K562 (cell line): ENCODE measurements around the gene SUB1. TPM values are rescaled to one million over a fixed set of nuclear protein-coding genes. Genes with fewer than 3 reads are reported as not detected.

Experiments used
- CREBBP ChIP-seq: IDR thresholded peaks from one replicate; pipeline ENCODE4 v1.6.1; 2012; ENCODE audit warnings: low read depth, mild to moderate bottlenecking, control low read depth, inconsistent platforms, low read length
- DPF2 ChIP-seq: fragments of 450-650 bp; IDR thresholded peaks from 2 replicates; pipeline ENCODE4 v1.6.1; 2016
- ETS1 ChIP-seq: conservative IDR thresholded peaks from 2 replicates; pipeline ENCODE4 v1.6.1; 2011; ENCODE audit warnings: low read depth, mild to moderate bottlenecking, low read length; ENCODE audit not compliant: control insufficient read depth
- KHSRP ChIP-seq: fragments of 450-650 bp; IDR thresholded peaks from 2 replicates; pipeline ENCODE4 v1.6.1; 2017
- MAFF ChIP-seq: IDR thresholded peaks from 2 replicates; pipeline ENCODE4 v1.6.1; 2012; ENCODE audit warnings: low read length, improper control_type of control experiment
- PHF21A ChIP-seq: fragments of 450-650 bp; IDR thresholded peaks from 2 replicates; pipeline ENCODE4 v1.6.1; 2017; ENCODE audit warnings: low read depth, borderline replicate concordance
- TCF3 ChIP-seq: sonication (generic); formaldehyde crosslinking; IDR thresholded peaks from 2 replicates; pipeline ENCODE4 v1.4.0; 2020; ENCODE audit warnings: mild to moderate bottlenecking, missing genetic modification reagents
- TRIM28 ChIP-seq: fragments of 450-650 bp; IDR thresholded peaks from 2 replicates; pipeline ENCODE4 v1.6.1; 2017
- USF1 ChIP-seq: sonication (generic); formaldehyde crosslinking; IDR thresholded peaks from 2 replicates; pipeline ENCODE4 v1.9.0; 2022; ENCODE audit warnings: mild to moderate bottlenecking, missing genetic modification reagents
- VEZF1 ChIP-seq: fragments of 200-800 bp; sonication (Bioruptor generic); IDR thresholded peaks from 2 replicates; pipeline ENCODE4 v1.6.1; 2017; ENCODE audit warnings: missing genetic modification characterization, missing compliant biosample characterization
- ZNF311 ChIP-seq: fragments of 250-450 bp; sonication (Bioruptor Pico); IDR thresholded peaks from 2 replicates; pipeline ENCODE4 v1.4.0; 2020; ENCODE audit warnings: mild to moderate bottlenecking, moderate library complexity
- ZNF592 ChIP-seq: fragments of 450-650 bp; IDR thresholded peaks from 2 replicates; pipeline ENCODE4 v1.6.1; 2017; ENCODE audit warnings: antibody characterized with exemption, mild to moderate bottlenecking
- ZNF644 ChIP-seq: fragments of 200-800 bp; sonication (Bioruptor generic); IDR thresholded peaks from 2 replicates; pipeline ENCODE4 v1.6.1; 2016; ENCODE audit warnings: low read depth, missing genetic modification characterization, missing compliant biosample characterization
- ZSCAN32 ChIP-seq: fragments of 450-650 bp; formaldehyde crosslinking; IDR thresholded peaks from 2 replicates; pipeline ENCODE4 v1.4.0; 2020; ENCODE audit warnings: mild to moderate bottlenecking, moderate library complexity
- polyA plus RNA-seq, 8 experiments: library from polyadenylated mRNA; depleted of rRNA in 4 of 8; stranded (reverse) in 5 of 8; unstranded in 3 of 8; fragments of >200 nt; fragmentation: Nextera tagmentation in 2 of 8; fragmentation: Illumina TruSeq in 1 of 8; extraction: Ambion mirVana in 2 of 8; extraction: Trizol in 1 of 8; gene quantifications; 2 replicates each; pipeline versions ENCODE4 v1.2.1 to v1.2.3, GENCODE V29; 2011 to 2014; ENCODE audit warnings: inconsistent platforms in 1 of 8, missing spikeins in 1 of 8
- total RNA-seq, 7 experiments: library from RNA; depleted of rRNA in 6 of 7; stranded (reverse); fragments of >200 nt in 6 of 7; fragmentation: Illumina TruSeq in 2 of 7; extraction: Trizol in 2 of 7; gene quantifications; 2 replicates each; pipeline versions ENCODE4 v1.2.1 to v1.2.3, GENCODE V29; 2011 to 2021; ENCODE audit warnings: low replicate concordance in 1 of 7
- TF ChIP-seq, protein P1 (sequence below): IDR thresholded peaks from 3 replicates; pipeline ENCODE4 v1.6.1; 2011; ENCODE audit warnings: borderline replicate concordance, mild to moderate bottlenecking; ENCODE audit not compliant: insufficient read length, insufficient read depth
- TF ChIP-seq, protein P2 (sequence below): fragments of 200-400 bp; formaldehyde crosslinking; IDR thresholded peaks from 2 replicates; pipeline ENCODE4 v1.6.1; 2017; ENCODE audit warnings: mild to moderate bottlenecking, low read depth, low read length, moderate library complexity
- TF ChIP-seq, protein P3 (sequence below), 2 experiments: fragments of 450-650 bp in 1 of 2; sonication (generic) in 1 of 2; formaldehyde crosslinking; conservative IDR thresholded peaks; 2 replicates each; pipeline versions ENCODE4 v1.4.0 to v1.8.1; 2020 to 2022; ENCODE audit warnings: mild to moderate bottlenecking in 1 of 2, missing genetic modification reagents in 1 of 2

Gene SUB1
- total and polyA plus RNA-seq, 9 of the 15 experiments (the other 6 are each of a cell fraction or from before 2014, with no cell fraction given): 336 to 1,031 (median 700) TPM

DNA sequence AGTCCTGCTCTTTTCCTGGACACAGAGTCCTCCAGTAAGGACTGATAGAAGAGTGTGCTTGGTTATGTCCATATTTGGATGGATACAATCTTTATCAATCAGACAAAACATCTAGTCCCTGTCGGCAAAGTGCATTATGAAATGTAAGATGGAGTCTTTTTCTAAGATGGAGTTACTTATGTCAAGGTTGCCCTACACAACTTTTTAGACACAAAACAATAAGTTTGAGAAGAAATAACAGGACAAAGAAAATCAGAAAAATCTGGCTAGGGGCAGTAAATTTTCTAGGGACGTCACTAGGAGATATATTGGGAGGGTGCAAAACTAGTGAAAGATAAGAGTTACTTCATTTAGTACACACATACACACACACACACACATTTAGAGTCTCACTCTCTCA lies 23.3 kb upstream of the SUB1 start (continued):
- TF ChIP-seq, protein P1, sequence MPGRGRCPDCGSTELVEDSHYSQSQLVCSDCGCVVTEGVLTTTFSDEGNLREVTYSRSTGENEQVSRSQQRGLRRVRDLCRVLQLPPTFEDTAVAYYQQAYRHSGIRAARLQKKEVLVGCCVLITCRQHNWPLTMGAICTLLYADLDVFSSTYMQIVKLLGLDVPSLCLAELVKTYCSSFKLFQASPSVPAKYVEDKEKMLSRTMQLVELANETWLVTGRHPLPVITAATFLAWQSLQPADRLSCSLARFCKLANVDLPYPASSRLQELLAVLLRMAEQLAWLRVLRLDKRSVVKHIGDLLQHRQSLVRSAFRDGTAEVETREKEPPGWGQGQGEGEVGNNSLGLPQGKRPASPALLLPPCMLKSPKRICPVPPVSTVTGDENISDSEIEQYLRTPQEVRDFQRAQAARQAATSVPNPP: no peak
- TF ChIP-seq TCF3 (CRISPR knock-in tag) (no peak), KHSRP (no peak), PHF21A (no peak), ETS1 (no peak), TRIM28 (no peak), MAFF (no peak), CREBBP (no peak), ZSCAN32 (CRISPR knock-in tag) (no peak), ZNF592 (no peak), VEZF1 (CRISPR knock-in tag) (no peak), USF1 (CRISPR knock-in tag) (no peak), ZNF644 (tag) (no peak), ZNF311 (CRISPR knock-in tag) (no peak), DPF2 (no peak)
- TF ChIP-seq, protein P2, sequence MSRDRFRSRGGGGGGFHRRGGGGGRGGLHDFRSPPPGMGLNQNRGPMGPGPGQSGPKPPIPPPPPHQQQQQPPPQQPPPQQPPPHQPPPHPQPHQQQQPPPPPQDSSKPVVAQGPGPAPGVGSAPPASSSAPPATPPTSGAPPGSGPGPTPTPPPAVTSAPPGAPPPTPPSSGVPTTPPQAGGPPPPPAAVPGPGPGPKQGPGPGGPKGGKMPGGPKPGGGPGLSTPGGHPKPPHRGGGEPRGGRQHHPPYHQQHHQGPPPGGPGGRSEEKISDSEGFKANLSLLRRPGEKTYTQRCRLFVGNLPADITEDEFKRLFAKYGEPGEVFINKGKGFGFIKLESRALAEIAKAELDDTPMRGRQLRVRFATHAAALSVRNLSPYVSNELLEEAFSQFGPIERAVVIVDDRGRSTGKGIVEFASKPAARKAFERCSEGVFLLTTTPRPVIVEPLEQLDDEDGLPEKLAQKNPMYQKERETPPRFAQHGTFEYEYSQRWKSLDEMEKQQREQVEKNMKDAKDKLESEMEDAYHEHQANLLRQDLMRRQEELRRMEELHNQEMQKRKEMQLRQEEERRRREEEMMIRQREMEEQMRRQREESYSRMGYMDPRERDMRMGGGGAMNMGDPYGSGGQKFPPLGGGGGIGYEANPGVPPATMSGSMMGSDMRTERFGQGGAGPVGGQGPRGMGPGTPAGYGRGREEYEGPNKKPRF: no peak
- TF ChIP-seq, protein P3, sequence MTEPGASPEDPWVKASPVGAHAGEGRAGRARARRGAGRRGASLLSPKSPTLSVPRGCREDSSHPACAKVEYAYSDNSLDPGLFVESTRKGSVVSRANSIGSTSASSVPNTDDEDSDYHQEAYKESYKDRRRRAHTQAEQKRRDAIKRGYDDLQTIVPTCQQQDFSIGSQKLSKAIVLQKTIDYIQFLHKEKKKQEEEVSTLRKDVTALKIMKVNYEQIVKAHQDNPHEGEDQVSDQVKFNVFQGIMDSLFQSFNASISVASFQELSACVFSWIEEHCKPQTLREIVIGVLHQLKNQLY (CRISPR knock-in tag; conservative IDR thresholded peaks at IDR 0.05): no peak
